ENCODE results near the gene GRIK3. TPM values are rescaled to one million over a fixed set of nuclear protein-coding genes. Genes with fewer than 3 reads are reported as not detected.

GRIK3 gene
- total RNA-seq, 2 donors from 2014 or later = 0.14 TPM

GRCh38 chr1:37076168-37076567, 41.9 kb upstream of the GRIK3 start:
- no peak for DNase-seq (ENCODE audit: low spot score)
- Histone ChIP-seq H3K4me3 (no peak overlapping the region), H3K9me3 (no peaks in the 10 kb centered on the region), H3K36me3 (no peaks in the 10 kb centered on the region), H3K4me1 (ENCODE audit: control insufficient read depth in 1 of 2, low read depth in 2 of 2) (no peaks in the 10 kb centered on the region), H3K27ac (no peak overlapping the region), H3K27me3 (replicated peaks; ENCODE audit: insufficient read depth) (no peaks in the 10 kb centered on the region)
- ATAC-seq (ENCODE audit: insufficient number of reproducible peaks, low FRiP score, low read depth) = no peak
- TF ChIP-seq CTCF (IDR thresholded peaks at IDR 0.05) = no peak

- H3K9me3 ChIP-seq = no peaks in the 10 kb centered on the region
- ATAC-seq (ENCODE audit: insufficient number of reproducible peaks, low FRiP score, low read depth) (no peak), DNase-seq (ENCODE audit: low spot score) (no peak)
- H3K36me3 ChIP-seq = no peaks in the 10 kb centered on the region
- no peaks in the 10 kb centered on the region for H3K4me1 ChIP-seq (ENCODE audit: control insufficient read depth in 1 of 2, low read depth in 2 of 2)
- H3K27me3 ChIP-seq (replicated peaks; ENCODE audit: insufficient read depth) = no peaks in the 10 kb centered on the region
- no peak overlapping the region for H3K27ac ChIP-seq
- no peak for TF ChIP-seq CTCF (IDR thresholded peaks at IDR 0.05)
- no peak overlapping the region for H3K4me3 ChIP-seq
These were observed 39.6 kb upstream of the GRIK3 start for GRCh38 chr1:37073854-37074379.

DNA sequence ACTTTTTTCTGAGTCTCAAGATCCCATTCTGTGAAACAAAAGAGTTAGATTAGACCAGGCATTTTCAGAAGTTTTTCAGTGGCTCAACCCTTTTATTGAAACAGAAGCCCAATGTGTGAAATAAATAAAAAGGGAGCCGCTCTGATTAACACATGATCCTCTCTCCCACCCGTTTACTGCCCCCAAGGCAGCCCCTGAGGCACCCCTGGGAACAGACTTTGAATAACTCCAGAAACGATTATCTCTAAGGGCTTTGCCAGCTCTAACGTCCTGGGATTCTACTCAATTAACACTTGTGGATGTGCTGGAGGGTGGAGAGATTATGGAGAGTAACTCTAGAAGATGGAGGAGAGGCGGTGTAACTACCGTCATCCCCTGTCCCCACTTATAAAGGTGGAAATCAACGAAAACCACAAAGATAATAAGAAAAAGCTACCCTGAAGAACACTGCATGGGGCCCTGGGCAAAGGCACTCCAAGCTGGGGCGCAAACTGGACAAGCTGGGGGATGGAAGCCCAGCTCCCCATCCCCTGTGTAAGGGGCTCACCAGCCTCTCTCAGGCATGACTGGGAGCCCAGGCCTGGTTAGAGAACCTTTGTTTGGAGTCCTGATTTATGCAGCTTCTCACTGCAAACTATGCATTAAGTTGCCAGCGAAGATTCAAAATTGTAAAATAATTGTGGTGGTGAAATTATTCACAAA, 39.0 kb upstream of the GRIK3 start:
- ATAC-seq (ENCODE audit: insufficient number of reproducible peaks, low FRiP score, low read depth) (no peak), DNase-seq (ENCODE audit: low spot score) (no peak)
- H3K4me1 ChIP-seq (ENCODE audit: control insufficient read depth in 1 of 2, low read depth in 2 of 2) = no peaks in the 10 kb centered on the region
- no peaks in the 10 kb centered on the region for H3K9me3 ChIP-seq
- TF ChIP-seq CTCF (IDR thresholded peaks at IDR 0.05) = no peak
- H3K27me3 ChIP-seq (replicated peaks; ENCODE audit: insufficient read depth) = no peaks in the 10 kb centered on the region
- H3K27ac ChIP-seq = no peak overlapping the region
- H3K36me3 ChIP-seq = no peaks in the 10 kb centered on the region
- no peak overlapping the region for H3K4me3 ChIP-seq

- Histone ChIP-seq H3K36me3 (no peaks in the 10 kb centered on the region), H3K4me1 (ENCODE audit: control insufficient read depth in 1 of 2, low read depth in 2 of 2) (no peaks in the 10 kb centered on the region), H3K27me3 (replicated peaks; ENCODE audit: insufficient read depth) (no peaks in the 10 kb centered on the region), H3K27ac (no peak overlapping the region), H3K4me3 (no peak overlapping the region), H3K9me3 (no peaks in the 10 kb centered on the region)
- ATAC-seq (ENCODE audit: insufficient number of reproducible peaks, low FRiP score, low read depth) (no peak), DNase-seq (ENCODE audit: low spot score) (no peak)
- no peak for TF ChIP-seq CTCF (IDR thresholded peaks at IDR 0.05)
These were observed 37.5 kb upstream of the GRIK3 start for GRCh38 chr1:37071829-37072228.

DNA sequence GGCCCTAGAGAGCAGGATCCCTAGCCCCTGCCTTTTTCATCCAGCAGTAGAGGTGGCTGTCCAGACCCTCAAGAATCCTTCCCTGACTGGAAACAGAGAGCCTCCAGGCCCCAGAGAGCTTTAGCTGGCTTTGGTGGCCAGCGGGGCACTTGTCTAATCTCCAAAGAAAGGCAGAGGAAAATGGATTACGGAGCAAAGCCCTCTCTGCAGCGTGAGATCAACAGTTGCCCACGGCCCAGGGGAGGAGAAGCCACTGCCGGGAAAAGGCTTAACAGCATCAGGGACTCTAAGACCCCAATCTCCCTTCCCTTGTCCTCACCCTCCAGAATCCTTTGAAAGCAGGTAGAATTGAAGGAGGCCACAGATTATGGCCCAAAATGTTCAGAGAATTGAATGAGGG, 35.8 kb upstream of the GRIK3 start:
- Histone ChIP-seq H3K4me1 (ENCODE audit: control insufficient read depth in 1 of 2, low read depth in 2 of 2) (no peaks in the 10 kb centered on the region), H3K4me3 (no peak overlapping the region), H3K27me3 (replicated peaks; ENCODE audit: insufficient read depth) (no peaks in the 10 kb centered on the region), H3K27ac (no peak overlapping the region), H3K36me3 (no peaks in the 10 kb centered on the region), H3K9me3 (no peaks in the 10 kb centered on the region)
- DNase-seq (ENCODE audit: low spot score) (no peak), ATAC-seq (ENCODE audit: insufficient number of reproducible peaks, low FRiP score, low read depth) (no peak)
- no peak for TF ChIP-seq CTCF (IDR thresholded peaks at IDR 0.05)

Measured in thoracic aorta (tissue), 2 donors.